Endothelial cell of umbilical vein (primary cell): ENCODE results near the gene HBM. TPM values are rescaled to one million over a fixed set of nuclear protein-coding genes. Genes with fewer than 3 reads are reported as not detected.

ENCODE experiments used
- BruUV-seq: library from RNA; stranded (reverse); fragments of 400-500 nt; replicated peaks from 2 replicates; lab custom pipeline; 2021; lab: Mats Ljungman, UMichigan
- CTCF ChIA-PET: fragments of 300-600, 350-600 bp; sonication (Branson Sonifier 250); formaldehyde crosslinking; loops from one replicate; lab custom pipeline; 2021; ENCODE audit warnings: antibody characterized with exemption, inconsistent platforms; lab: Charles Lee
- POLR2A ChIA-PET: fragments of 300-600, 350-600 bp; sonication (Branson Sonifier 250); formaldehyde crosslinking; loops from one replicate; lab custom pipeline; 2021; ENCODE audit warnings: antibody characterized with exemption, inconsistent platforms; lab: Charles Lee
- DNase-seq: peaks from one replicate; pipeline ENCODE4 v3.0.0-alpha.2; 2011; ENCODE audit warnings: low read depth, low spot score
- FAIRE-seq: peaks from 2 replicates; lab custom pipeline; 2011; peaks lifted over from hg19 to GRCh38; lab: Jason Lieb, UNC
- H2AFZ ChIP-seq: 2 replicates; pipeline ENCODE4 v1.6.0; 2012; ENCODE audit warnings: low read depth, low read length, control low read depth, inconsistent platforms
- H3K27ac ChIP-seq: 2 replicates; pipeline ENCODE4 v1.5.1; 2011; ENCODE audit warnings: low read depth, mild to moderate bottlenecking, control low read depth, low read length, moderate library complexity; ENCODE audit not compliant: insufficient read depth
- H3K27me3 ChIP-seq, 2 experiments: 2 replicates each; pipeline versions ENCODE4 v1.6.0 to v1.6.1; 2011; ENCODE audit warnings: low read length in 2 of 2, mixed read lengths in 1 of 2; ENCODE audit not compliant: control insufficient read depth in 2 of 2, insufficient read depth in 2 of 2
- H3K36me3 ChIP-seq, 2 experiments: 2 replicates in 1 of 2; 3 replicates in 1 of 2; pipeline ENCODE4 v1.5.1; 2011; ENCODE audit warnings: low read length in 2 of 2, mild to moderate bottlenecking in 1 of 2, moderate library complexity in 1 of 2; ENCODE audit not compliant: control insufficient read depth in 2 of 2, insufficient read depth in 2 of 2; ENCODE audit errors: extremely low read depth in 1 of 2
- H3K4me1 ChIP-seq: 3 replicates; pipeline ENCODE4 v1.5.1; 2011; ENCODE audit warnings: mild to moderate bottlenecking, low read length; ENCODE audit not compliant: control insufficient read depth, insufficient read depth; ENCODE audit errors: extremely low read depth
- H3K4me2 ChIP-seq: 2 replicates; pipeline ENCODE4 v1.6.1; 2011; ENCODE audit warnings: low read length, control low read depth, mixed read lengths; ENCODE audit not compliant: insufficient read depth
- H3K4me3 ChIP-seq, 3 experiments: fragments of 200-600 bp in 1 of 3; sonication (generic), shearing (Covaris generic) in 1 of 3; replicated peaks in 1 of 3; 2 replicates each; pipeline ENCODE4 v1.5.1; 2011 to 2016; ENCODE audit warnings: control low read depth in 3 of 3, low read length in 3 of 3, mild to moderate bottlenecking in 2 of 3, inconsistent platforms in 1 of 3, low read depth in 1 of 3, moderate library complexity in 1 of 3; ENCODE audit not compliant: insufficient read depth in 1 of 3
- H3K79me2 ChIP-seq: 2 replicates; pipeline ENCODE4 v1.6.0; 2012; ENCODE audit warnings: low read length, inconsistent platforms; ENCODE audit not compliant: control insufficient read depth, insufficient read depth
- H3K9ac ChIP-seq: replicated peaks from 2 replicates; pipeline ENCODE3; 2011; ENCODE audit warnings: low read length, control low read depth; ENCODE audit not compliant: insufficient read depth; ENCODE audit errors: extremely low read depth
- H3K9me1 ChIP-seq: replicated peaks from 3 replicates; pipeline ENCODE4 v1.6.0; 2011; ENCODE audit warnings: mild to moderate bottlenecking, low read length; ENCODE audit not compliant: control insufficient read depth, insufficient read depth; ENCODE audit errors: extremely low read depth
- H3K9me3 ChIP-seq: replicated peaks from 2 replicates; pipeline ENCODE4 v1.5.1; 2012; ENCODE audit warnings: low read length, inconsistent platforms; ENCODE audit not compliant: control insufficient read depth, insufficient read depth
- H4K20me1 ChIP-seq: replicated peaks from 2 replicates; pipeline ENCODE3; 2011; ENCODE audit warnings: mild to moderate bottlenecking, low read length; ENCODE audit not compliant: control insufficient read depth, insufficient read depth; ENCODE audit errors: extremely low read depth
- CTCF ChIP-seq, 2 donors: IDR thresholded peaks; 1 replicate in 1 of 2; 2 replicates in 1 of 2; pipeline ENCODE4 v1.5.1; 2011; ENCODE audit warnings: low read length in 2 of 2, mild to moderate bottlenecking in 2 of 2, moderate library complexity in 2 of 2, control low read depth in 1 of 2, inconsistent platforms in 1 of 2, low read depth in 1 of 2; ENCODE audit not compliant: insufficient read depth in 1 of 2; ENCODE audit errors: extremely low read depth in 1 of 2
- EZH2 ChIP-seq: IDR thresholded peaks from 2 replicates; pipeline ENCODE4 v1.6.1; 2012; ENCODE audit warnings: borderline replicate concordance, low read depth, mild to moderate bottlenecking, moderate library complexity, low read length, inconsistent platforms; ENCODE audit not compliant: severe bottlenecking
- FOS ChIP-seq: IDR thresholded peaks from 2 replicates; pipeline ENCODE4 v1.6.1; 2011; ENCODE audit warnings: mild to moderate bottlenecking, low read length, moderate library complexity, borderline replicate concordance; ENCODE audit not compliant: insufficient read depth
- GATA2 ChIP-seq: IDR thresholded peaks from 2 replicates; pipeline ENCODE4 v1.7.0; 2011; ENCODE audit warnings: low read depth, mild to moderate bottlenecking, moderate library complexity, mixed read lengths, low read length; ENCODE audit not compliant: insufficient read length, insufficient read depth
- JUN ChIP-seq: IDR thresholded peaks from 2 replicates; pipeline ENCODE4 v1.6.1; 2011; ENCODE audit warnings: borderline replicate concordance, low read depth; ENCODE audit not compliant: insufficient read length, insufficient read depth
- MYC ChIP-seq: IDR thresholded peaks from one replicate; pipeline ENCODE4 v1.6.1; 2011; ENCODE audit warnings: mild to moderate bottlenecking, low read depth, low read length
- POLR2A ChIP-seq: IDR thresholded peaks from 2 replicates; pipeline ENCODE4 v1.6.1; 2012; ENCODE audit warnings: low read depth, mild to moderate bottlenecking, control low read depth, low read length
- POLR2AphosphoS5 ChIP-seq: IDR thresholded peaks from 2 replicates; pipeline ENCODE4 v1.6.1; 2012; ENCODE audit warnings: low read depth, mild to moderate bottlenecking, control low read depth, low read length, moderate library complexity; ENCODE audit not compliant: insufficient read depth
- dilution Hi-C: fragments of 300-500 bp; cut with MboI; formaldehyde crosslinking; loops from one replicate; pipeline ENCODE4 v1.15.0; 2019; ENCODE audit warnings: low sequenced_read_pairs; ENCODE audit not compliant: extremely low pct_ligation_motif_present
- intact Hi-C: fragments of 100-400 bp; cut with micrococcal nuclease; formaldehyde crosslinking; loops from one replicate; pipeline ENCODE4 v1.10.0; 2022
- polyA plus RNA-seq, 4 experiments: library from polyadenylated mRNA; depleted of rRNA in 3 of 4; stranded (reverse) in 3 of 4; unstranded in 1 of 4; fragments of >200 nt; gene quantifications; 2 replicates each; pipeline versions ENCODE4 v1.2.1 to v1.2.3, GENCODE V29; 2011 to 2012; ENCODE audit warnings: missing spikeins in 1 of 4
- total RNA-seq: library from RNA; stranded (reverse); gene quantifications from 2 replicates; pipeline ENCODE4 v1.2.3, GENCODE V29; 2021
- TF ChIP-seq, protein P1 (sequence below): IDR thresholded peaks from 2 replicates; pipeline ENCODE4 v1.6.1; 2011; ENCODE audit not compliant: insufficient read depth, insufficient read length

HBM gene
- total and polyA plus RNA-seq, 2 donors (not counting 3 experiments of a cell fraction or from before 2014, with no cell fraction given) = not detected

- Histone ChIP-seq H2AFZ (no peak overlapping the region), H3K9me3 (no peaks in the 10 kb centered on the region), H3K36me3 (no peaks in the 10 kb centered on the region), H3K27ac (no peak overlapping the region), H3K9me1 (no peaks in the 10 kb centered on the region), H3K4me2 (no peak overlapping the region), H4K20me1 (no peaks in the 10 kb centered on the region), H3K4me1 (no peaks in the 10 kb centered on the region), H3K27me3 (no peaks in the 10 kb centered on the region), H3K9ac (no peak overlapping the region), H3K79me2 (peaks cover 5% of the 10 kb centered on the region), H3K4me3 (no peak overlapping the region)
- DNase-seq (no peak), FAIRE-seq (no peak)
- no TSS peak for BruUV-seq
- dilution Hi-C loops = no loop called here
- ChIA-PET POLR2A (no interaction called here), CTCF (interaction anchor here (1.0 to 1.7 kb wide), 3 partner anchors 9 to 22 kb away, joined by 3 to 6 read pairs (median 5); no protein-coding TSS in a partner anchor)
- no peak for TF ChIP-seq POLR2AphosphoS5
- no peak for TF ChIP-seq GATA2
- TF ChIP-seq FOS = no peak
- no peak for TF ChIP-seq POLR2A
- no peak for TF ChIP-seq JUN
- TF ChIP-seq CTCF (IDR thresholded peaks at IDR 0.05; ENCODE audit: extremely low read depth in 1 of 2, insufficient read depth in 1 of 2, low read depth in 1 of 2, low read length in 2 of 2) = no peak
- TF ChIP-seq EZH2 = no peak
- TF ChIP-seq, protein P1, sequence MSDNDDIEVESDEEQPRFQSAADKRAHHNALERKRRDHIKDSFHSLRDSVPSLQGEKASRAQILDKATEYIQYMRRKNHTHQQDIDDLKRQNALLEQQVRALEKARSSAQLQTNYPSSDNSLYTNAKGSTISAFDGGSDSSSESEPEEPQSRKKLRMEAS = no peak
- no peak for TF ChIP-seq MYC
- intact Hi-C loops = no loop called here
These were observed 36.7 kb upstream of the HBM start for GRCh38 chr16:129075-129474.
